ENCODE data around the gene SLC35F2. TPM values are rescaled to one million over a fixed set of nuclear protein-coding genes. Genes with fewer than 3 reads are reported as not detected.

The SLC35F2 gene
- total and polyA plus RNA-seq, 2 donors (not counting 1 experiment from before 2014, with no cell fraction given): 2.8 to 7.4 TPM

GRCh38 chr11:107752508-107752907 is 106.1 kb downstream of the SLC35F2 start:
- TF ChIP-seq EZH2 (IDR thresholded peaks at IDR 0.05; ENCODE audit: low read length, missing control alignments) (no peak), CTCF (conservative IDR thresholded peaks at IDR 0.05 in 1 of 2, IDR thresholded peaks at IDR 0.05 in 1 of 2; ENCODE audit: low read depth in 1 of 2, low read length in 2 of 2) (no peak)
- Histone ChIP-seq H3K27ac (ENCODE audit: insufficient read depth, low read length) (no peak overlapping the region), H2AFZ (ENCODE audit: low read length) (no peak overlapping the region), H3K9me3 (ENCODE audit: control insufficient read depth, insufficient read depth, low read depth, low read length) (no peaks in the 10 kb centered on the region), H3K79me2 (ENCODE audit: control insufficient read depth, insufficient read depth, low read length) (no peaks in the 10 kb centered on the region), H4K20me1 (ENCODE audit: control insufficient read depth, extremely low read depth, insufficient read depth, low read length) (no peaks in the 10 kb centered on the region), H3K4me1 (ENCODE audit: control insufficient read depth, extremely low read depth, insufficient read depth, low read length) (no peaks in the 10 kb centered on the region), H3K9ac (ENCODE audit: insufficient read depth, low read length) (no peak overlapping the region), H3K4me2 (ENCODE audit: extremely low read depth, insufficient read depth, low read length) (no peak overlapping the region), H3K27me3 (ENCODE audit: control insufficient read depth, insufficient read depth, low read length) (peaks cover 3% of the 10 kb centered on the region), H3K36me3 (ENCODE audit: control insufficient read depth, insufficient read depth, low read length) (no peaks in the 10 kb centered on the region), H3K4me3 (replicated peaks in 1 of 4; ENCODE audit: control extremely low read depth in 1 of 4, insufficient read depth in 1 of 4, low read depth in 3 of 4, low read length in 4 of 4) (no peak overlapping the region)
- DNase-seq (ENCODE audit: low read depth in 2 of 2): no peak

- no peak overlapping the region for H2AFZ ChIP-seq (ENCODE audit: low read length)
- H3K27me3 ChIP-seq (ENCODE audit: control insufficient read depth, insufficient read depth, low read length): peaks cover 3% of the 10 kb centered on the region
- no peak overlapping the region for H3K9ac ChIP-seq (ENCODE audit: insufficient read depth, low read length)
- DNase-seq (ENCODE audit: low read depth in 2 of 2): no peak
- H3K4me2 ChIP-seq (ENCODE audit: extremely low read depth, insufficient read depth, low read length): no peak overlapping the region
- no peaks in the 10 kb centered on the region for H3K4me1 ChIP-seq (ENCODE audit: control insufficient read depth, extremely low read depth, insufficient read depth, low read length)
- H3K27ac ChIP-seq (ENCODE audit: insufficient read depth, low read length): no peak overlapping the region
- no peak for TF ChIP-seq CTCF (conservative IDR thresholded peaks at IDR 0.05 in 1 of 2, IDR thresholded peaks at IDR 0.05 in 1 of 2; ENCODE audit: low read depth in 1 of 2, low read length in 2 of 2)
- no peak for TF ChIP-seq EZH2 (IDR thresholded peaks at IDR 0.05; ENCODE audit: low read length, missing control alignments)
- H3K36me3 ChIP-seq (ENCODE audit: control insufficient read depth, insufficient read depth, low read length): no peaks in the 10 kb centered on the region
- no peaks in the 10 kb centered on the region for H3K9me3 ChIP-seq (ENCODE audit: control insufficient read depth, insufficient read depth, low read depth, low read length)
- H3K79me2 ChIP-seq (ENCODE audit: control insufficient read depth, insufficient read depth, low read length): no peaks in the 10 kb centered on the region
- H4K20me1 ChIP-seq (ENCODE audit: control insufficient read depth, extremely low read depth, insufficient read depth, low read length): no peaks in the 10 kb centered on the region
- H3K4me3 ChIP-seq (replicated peaks in 1 of 4; ENCODE audit: control extremely low read depth in 1 of 4, insufficient read depth in 1 of 4, low read depth in 3 of 4, low read length in 4 of 4): no peak overlapping the region
Observed at GRCh38 chr11:107751082-107751481, 107.5 kb downstream of the SLC35F2 start.

- Histone ChIP-seq H3K27ac (ENCODE audit: insufficient read depth, low read length) (no peak overlapping the region), H3K9ac (ENCODE audit: insufficient read depth, low read length) (no peak overlapping the region), H4K20me1 (ENCODE audit: control insufficient read depth, extremely low read depth, insufficient read depth, low read length) (no peaks in the 10 kb centered on the region), H3K79me2 (ENCODE audit: control insufficient read depth, insufficient read depth, low read length) (no peaks in the 10 kb centered on the region), H3K4me3 (replicated peaks in 1 of 4; ENCODE audit: control extremely low read depth in 1 of 4, insufficient read depth in 1 of 4, low read depth in 3 of 4, low read length in 4 of 4) (no peak overlapping the region), H3K9me3 (ENCODE audit: control insufficient read depth, insufficient read depth, low read depth, low read length) (no peaks in the 10 kb centered on the region), H3K36me3 (ENCODE audit: control insufficient read depth, insufficient read depth, low read length) (no peaks in the 10 kb centered on the region), H3K4me2 (ENCODE audit: extremely low read depth, insufficient read depth, low read length) (no peak overlapping the region), H2AFZ (ENCODE audit: low read length) (no peak overlapping the region), H3K4me1 (ENCODE audit: control insufficient read depth, extremely low read depth, insufficient read depth, low read length) (no peaks in the 10 kb centered on the region), H3K27me3 (ENCODE audit: control insufficient read depth, insufficient read depth, low read length) (peaks cover 3% of the 10 kb centered on the region)
- TF ChIP-seq EZH2 (IDR thresholded peaks at IDR 0.05; ENCODE audit: low read length, missing control alignments): no peak
- no peak for DNase-seq (ENCODE audit: low read depth in 2 of 2)
Observed at GRCh38 chr11:107750313-107750712, 108.3 kb downstream of the SLC35F2 start.

Measured in fibroblast of lung (primary cell).